Esophagus squamous epithelium (tissue), 5 donors: Measurements from ENCODE around the gene PKD2L2. TPM values are rescaled to one million over a fixed set of nuclear protein-coding genes. Genes with fewer than 3 reads are reported as not detected.

Experiments used
- DNase-seq: peaks from one replicate; lab custom pipeline; 2025; lab: John Stamatoyannopoulos, UW
- H3K27ac ChIP-seq, 4 donors: fragments of 200-600 bp; sonication (generic); one replicate each; pipeline ENCODE4 v1.5.1; 2016 to 2019; ENCODE audit warnings: mild to moderate bottlenecking in 1 of 4
- H3K27me3 ChIP-seq, 4 donors: fragments of 200-600 bp; sonication (generic); 1 replicate in 3 of 4; 2 replicates in 1 of 4; pipeline versions ENCODE4 v1.5.1 to v1.6.0; 2017 to 2021; ENCODE audit warnings: antibody characterized with exemption in 1 of 4
- H3K36me3 ChIP-seq, 3 donors: fragments of 200-600 bp; sonication (generic); one replicate each; pipeline ENCODE4 v1.5.1; 2016 to 2019
- H3K4me1 ChIP-seq, 3 donors: fragments of 200-600 bp; sonication (generic); one replicate each; pipeline ENCODE4 v1.5.1; 2017 to 2019
- H3K4me3 ChIP-seq, 4 donors: fragments of 200-600 bp; sonication (generic); 1 replicate in 3 of 4; 2 replicates in 1 of 4; pipeline ENCODE4 v1.5.1; 2016 to 2019; ENCODE audit warnings: mild to moderate bottlenecking in 2 of 4, moderate library complexity in 1 of 4
- H3K9me3 ChIP-seq, 3 donors: fragments of 200-600 bp; sonication (generic); one replicate each; pipeline ENCODE4 v1.5.1; 2016 to 2019
- CTCF ChIP-seq, 6 experiments: fragments of 450-650 bp in 4 of 6; fragments of 200-600 bp in 2 of 6; sonication (generic) in 2 of 6; IDR thresholded peaks; one replicate each; pipeline ENCODE4 v1.5.1; 2016 to 2019; ENCODE audit warnings: antibody characterized with exemption in 6 of 6, mild to moderate bottlenecking in 4 of 6, moderate library complexity in 4 of 6
- POLR2A ChIP-seq, 4 donors: fragments of 450-650 bp; IDR thresholded peaks; one replicate each; pipeline ENCODE4 v1.6.1; 2017; ENCODE audit warnings: antibody characterized with exemption in 4 of 4, mild to moderate bottlenecking in 4 of 4, moderate library complexity in 3 of 4
- WGBS, 2 donors: methylation state at CpG; one replicate each; pipeline ENCODE4 v1.1.5; 2018; 5-methylcytosine and 5-hydroxymethylcytosine counted together
- intact Hi-C: fragments of 100-400 bp; cut with DNase I; formaldehyde crosslinking; loops from one replicate; pipeline ENCODE4 v1.15.0; 2022
- total RNA-seq, 4 donors: library from RNA; depleted of rRNA; stranded (reverse); fragments of >200 nt; gene quantifications; one replicate each; pipeline ENCODE4 v1.1.0, GENCODE V29; 2016
- donor health status: DM: yes; HTN: yes; CAD: no.

PKD2L2 gene
- total RNA-seq, 4 donors from 2014 or later, result not detected

DNA sequence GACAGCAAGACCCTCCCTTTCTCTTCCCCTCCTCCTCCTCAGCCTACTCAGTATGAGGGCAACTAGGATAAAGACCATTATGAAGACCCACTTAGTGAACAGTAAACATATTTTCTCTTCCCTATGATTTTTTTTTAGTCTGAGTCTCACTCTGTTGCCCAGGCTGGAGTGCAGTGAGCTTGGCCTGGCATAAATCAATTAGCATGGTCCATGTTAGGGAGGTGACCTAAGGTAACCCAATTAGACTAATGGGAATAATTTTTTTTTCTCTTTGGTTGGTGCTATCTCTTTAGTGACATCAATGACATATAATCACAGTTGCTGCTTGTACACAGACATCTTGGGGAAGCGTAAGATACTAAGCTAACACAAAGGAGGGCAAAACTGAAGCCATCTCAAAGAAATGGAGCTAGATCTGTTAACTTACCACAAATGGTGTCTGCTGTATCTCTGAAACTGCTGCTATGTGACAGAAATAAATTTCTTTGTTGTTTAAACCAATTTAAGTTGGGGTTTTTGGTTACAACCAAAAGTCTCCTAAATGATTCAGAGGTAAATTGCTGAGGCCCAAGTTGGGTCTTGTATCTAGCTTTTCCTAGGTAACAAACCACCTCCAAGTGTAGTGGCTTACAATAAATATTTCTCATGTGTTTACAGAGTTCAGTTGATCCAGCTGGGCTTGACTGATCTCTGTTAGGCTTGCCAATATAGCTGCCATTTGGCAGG, 13.3 kb downstream of the PKD2L2 start:
- no peak for DNase-seq
- H3K4me1 ChIP-seq, result peaks cover 0 to 20% (median 3%) of the 10 kb centered on the region in 3 donors
- TF ChIP-seq POLR2A (IDR thresholded peaks at IDR 0.05) (no peak), CTCF (IDR thresholded peaks at IDR 0.05) (no peak)
- 100% methylated on average over 1 of the region's 1 CpG for WGBS, 2 donors
- no peak overlapping the region for H3K4me3 ChIP-seq
- no peaks in the 10 kb centered on the region for H3K36me3 ChIP-seq
- intact Hi-C loops, result no loop called here
- H3K9me3 ChIP-seq, result no peaks in the 10 kb centered on the region
- H3K27ac ChIP-seq, result peak overlapping the region in 2 of 4 donors; percentile 9 to 42
- H3K27me3 ChIP-seq, result no peaks in the 10 kb centered on the region

GRCh38 chr5:137914758-137915157, 25.5 kb downstream of the PKD2L2 start:
- Histone ChIP-seq H3K4me1 (no peaks in the 10 kb centered on the region), H3K9me3 (peaks cover 0 to 26% (median 5%) of the 10 kb centered on the region in 3 donors), H3K36me3 (no peaks in the 10 kb centered on the region), H3K27ac (no peak overlapping the region), H3K4me3 (no peak overlapping the region), H3K27me3 (no peaks in the 10 kb centered on the region)
- TF ChIP-seq CTCF (IDR thresholded peaks at IDR 0.05) (no peak), POLR2A (IDR thresholded peaks at IDR 0.05) (no peak)
- no peak for DNase-seq
- WGBS, 2 donors, result 59 to 84% methylated on average over 2 of the region's 2 CpGs
- intact Hi-C loops, result no loop called here

GRCh38 chr5:137916923-137917322, 27.7 kb downstream of the PKD2L2 start:
- H3K27me3 ChIP-seq, result no peaks in the 10 kb centered on the region
- no peak for TF ChIP-seq POLR2A (IDR thresholded peaks at IDR 0.05)
- no peak for TF ChIP-seq CTCF (IDR thresholded peaks at IDR 0.05)
- H3K4me3 ChIP-seq, result no peak overlapping the region
- WGBS, 2 donors, result 100% methylated on average over 1 of the region's 1 CpG
- H3K4me1 ChIP-seq, result no peaks in the 10 kb centered on the region
- H3K36me3 ChIP-seq, result no peaks in the 10 kb centered on the region
- no peak for DNase-seq
- no peak overlapping the region for H3K27ac ChIP-seq
- intact Hi-C loops, result no loop called here
- peaks cover 0 to 26% (median 5%) of the 10 kb centered on the region in 3 donors for H3K9me3 ChIP-seq

GRCh38 chr5:137921931-137922330, 32.7 kb downstream of the PKD2L2 start:
- intact Hi-C loops, result no loop called here
- no peak overlapping the region for H3K4me3 ChIP-seq
- no peak for DNase-seq
- no peak for TF ChIP-seq CTCF (IDR thresholded peaks at IDR 0.05)
- no peak for TF ChIP-seq POLR2A (IDR thresholded peaks at IDR 0.05)
- 35 to 45% methylated on average over 2 to 3 of the region's 3 CpGs for WGBS, 2 donors
- H3K9me3 ChIP-seq, result no peaks in the 10 kb centered on the region
- H3K36me3 ChIP-seq, result no peaks in the 10 kb centered on the region
- H3K4me1 ChIP-seq, result no peaks in the 10 kb centered on the region
- no peak overlapping the region for H3K27ac ChIP-seq
- no peaks in the 10 kb centered on the region for H3K27me3 ChIP-seq

DNA sequence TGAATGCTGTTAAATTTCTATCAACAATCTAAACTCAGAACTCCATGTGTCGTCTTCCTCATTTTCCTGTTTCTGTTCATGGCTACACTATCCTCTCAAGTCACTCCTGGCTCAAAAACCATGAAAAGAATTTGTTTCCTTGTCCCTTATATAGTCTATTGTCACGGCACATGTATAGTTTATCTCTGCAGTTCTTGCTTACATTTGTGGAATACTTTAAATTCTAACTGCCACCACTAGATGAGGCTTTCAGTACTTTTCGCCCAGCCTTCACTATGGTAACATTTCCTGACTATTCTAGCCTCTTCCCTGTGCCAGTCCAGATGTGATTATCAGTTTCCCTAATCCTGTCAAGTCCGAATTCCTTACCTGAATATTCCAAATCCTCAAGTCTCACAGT, 34.6 kb downstream of the PKD2L2 start:
- TF ChIP-seq POLR2A (IDR thresholded peaks at IDR 0.05), result no peak
- no peak for TF ChIP-seq CTCF (IDR thresholded peaks at IDR 0.05)
- intact Hi-C loops, result no loop called here
- peaks cover 0 to 10% (median 0%) of the 10 kb centered on the region in 3 donors for H3K36me3 ChIP-seq
- no peak for DNase-seq
- no peak overlapping the region for H3K4me3 ChIP-seq
- WGBS, 2 donors, result 63 to 67% methylated on average over 4 of the region's 4 CpGs
- no peaks in the 10 kb centered on the region for H3K9me3 ChIP-seq
- no peaks in the 10 kb centered on the region for H3K27me3 ChIP-seq
- H3K4me1 ChIP-seq, result no peaks in the 10 kb centered on the region
- H3K27ac ChIP-seq, result no peak overlapping the region
